H9 (cell line): Measurements from ENCODE around the gene PPP1R13B. TPM values are rescaled to one million over a fixed set of nuclear protein-coding genes. Genes with fewer than 3 reads are reported as not detected.
A peak's percentile ranks its signal among the peaks of the same experiment; 100 is the strongest.

Experiments used
- DNase-seq: peaks from one replicate; pipeline ENCODE4 v3.0.0-alpha.2; 2017
- H2AFZ ChIP-seq: one replicate; pipeline ENCODE4 v1.6.1; 2013; ENCODE audit warnings: mild to moderate bottlenecking, low read length, control low read depth, moderate library complexity
- H2AK5ac ChIP-seq: 2 replicates; pipeline ENCODE4 v1.6.1; 2013; ENCODE audit warnings: low read length, control low read depth, mixed read lengths; ENCODE audit not compliant: insufficient read length
- H2BK120ac ChIP-seq: one replicate; pipeline ENCODE4 v1.6.1; 2013; ENCODE audit warnings: low read depth, mild to moderate bottlenecking, low read length, control low read depth, inconsistent platforms; ENCODE audit not compliant: poor library complexity, severe bottlenecking
- H2BK12ac ChIP-seq: 2 replicates; pipeline ENCODE4 v1.6.1; 2013; ENCODE audit warnings: low read length, control low read depth, mixed read lengths, low read depth; ENCODE audit not compliant: insufficient read length
- H2BK15ac ChIP-seq: 2 replicates; pipeline ENCODE4 v1.6.1; 2013; ENCODE audit warnings: low read depth, low read length, control low read depth
- H2BK20ac ChIP-seq: one replicate; pipeline ENCODE4 v1.6.1; 2013; ENCODE audit warnings: low read depth, mild to moderate bottlenecking, low read length, control low read depth, inconsistent platforms; ENCODE audit not compliant: poor library complexity, severe bottlenecking
- H2BK5ac ChIP-seq: 2 replicates; pipeline ENCODE4 v1.6.1; 2013; ENCODE audit warnings: low read length, control low read depth, mixed read lengths; ENCODE audit not compliant: insufficient read length
- H3K14ac ChIP-seq: 2 replicates; pipeline ENCODE4 v1.6.1; 2013; ENCODE audit warnings: low read length, control low read depth; ENCODE audit not compliant: insufficient read depth
- H3K18ac ChIP-seq: 2 replicates; pipeline ENCODE4 v1.6.1; 2013; ENCODE audit warnings: low read depth, mild to moderate bottlenecking, mixed read lengths, low read length, control low read depth; ENCODE audit not compliant: insufficient read length
- H3K23ac ChIP-seq: 2 replicates; pipeline ENCODE4 v1.6.1; 2013; ENCODE audit warnings: low read length, control low read depth, mixed read lengths, low read depth; ENCODE audit not compliant: insufficient read length
- H3K23me2 ChIP-seq: 2 replicates; pipeline ENCODE4 v1.6.1; 2013; ENCODE audit warnings: low read depth, mild to moderate bottlenecking, mixed read lengths, low read length, control low read depth; ENCODE audit not compliant: insufficient read length, poor library complexity, severe bottlenecking
- H3K27ac ChIP-seq: 2 replicates; pipeline ENCODE4 v1.5.1; 2013; ENCODE audit warnings: low read length, control low read depth, mixed read lengths, low read depth; ENCODE audit not compliant: insufficient read length
- H3K27me3 ChIP-seq: 2 replicates; pipeline ENCODE4 v1.6.1; 2013; ENCODE audit warnings: low read length, control low read depth, inconsistent platforms; ENCODE audit not compliant: insufficient read depth
- H3K4ac ChIP-seq: 2 replicates; pipeline ENCODE4 v1.6.1; 2013; ENCODE audit warnings: low read depth, mild to moderate bottlenecking, control low read depth, inconsistent platforms, low read length, moderate library complexity
- H3K4me1 ChIP-seq: 2 replicates; pipeline ENCODE4 v1.6.1; 2013; ENCODE audit warnings: low read length, control low read depth, inconsistent platforms; ENCODE audit not compliant: insufficient read depth
- H3K4me2 ChIP-seq: 2 replicates; pipeline ENCODE4 v1.6.1; 2013; ENCODE audit warnings: low read length, control low read depth, mixed read lengths; ENCODE audit not compliant: insufficient read length, insufficient read depth
- H3K56ac ChIP-seq: 2 replicates; pipeline ENCODE4 v1.6.1; 2013; ENCODE audit warnings: low read depth, mild to moderate bottlenecking, mixed read lengths, low read length, control low read depth; ENCODE audit not compliant: insufficient read length
- H3K79me1 ChIP-seq: 2 replicates; pipeline ENCODE4 v1.6.1; 2013; ENCODE audit warnings: low read depth, mild to moderate bottlenecking, moderate library complexity, low read length, control low read depth, inconsistent platforms; ENCODE audit not compliant: insufficient read depth, poor library complexity, severe bottlenecking
- H3K79me2 ChIP-seq: 2 replicates; pipeline ENCODE4 v1.6.1; 2013; ENCODE audit warnings: low read length, control low read depth, inconsistent platforms; ENCODE audit not compliant: insufficient read depth
- H3K9ac ChIP-seq: 2 replicates; pipeline ENCODE4 v1.6.1; 2013; ENCODE audit warnings: low read length, control low read depth, mixed read lengths; ENCODE audit not compliant: insufficient read length; ENCODE audit errors: extremely low read depth
- H3K9me3 ChIP-seq: one replicate; pipeline ENCODE4 v1.6.1; 2013; ENCODE audit warnings: low read depth, low read length, inconsistent platforms; ENCODE audit not compliant: control insufficient read depth
- H3T11ph ChIP-seq: one replicate; pipeline ENCODE4 v1.6.1; 2013; ENCODE audit warnings: mild to moderate bottlenecking, low read length, control low read depth, inconsistent platforms
- H4K20me1 ChIP-seq: one replicate; pipeline ENCODE4 v1.6.1; 2013; ENCODE audit not compliant: control insufficient read depth, insufficient read length, insufficient read depth
- H4K5ac ChIP-seq: 2 replicates; pipeline ENCODE4 v1.6.1; 2013; ENCODE audit warnings: low read depth, mild to moderate bottlenecking, mixed read lengths, low read length, control low read depth; ENCODE audit not compliant: insufficient read length
- H4K8ac ChIP-seq: replicated peaks from 2 replicates; pipeline ENCODE4 v1.6.1; 2013; ENCODE audit warnings: low read length, control low read depth, mixed read lengths, low read depth; ENCODE audit not compliant: insufficient read length
- H4K91ac ChIP-seq: 2 replicates; pipeline ENCODE4 v1.6.1; 2013; ENCODE audit warnings: low read depth, mild to moderate bottlenecking, moderate library complexity, mixed read lengths, low read length, control low read depth; ENCODE audit not compliant: insufficient read length
- H3K27ac Mint-ChIP-seq, 3 experiments: 2 replicates in 2 of 3; 3 replicates in 1 of 3; pipeline ENCODE4 v1.8.0; 2020 to 2021; ENCODE audit warnings: mixed read lengths in 3 of 3, mild to moderate bottlenecking in 1 of 3, moderate library complexity in 1 of 3
- H3K27me3 Mint-ChIP-seq: 2 replicates; pipeline ENCODE4 v1.8.0; 2021; ENCODE audit warnings: low read depth, mild to moderate bottlenecking, moderate library complexity, mixed read lengths
- H3K36me3 Mint-ChIP-seq, 3 experiments: 2 replicates in 2 of 3; 3 replicates in 1 of 3; pipeline ENCODE4 v1.8.0; 2020 to 2021; ENCODE audit warnings: low read depth in 3 of 3, mixed read lengths in 3 of 3; ENCODE audit not compliant: insufficient read depth in 1 of 3
- H3K4me1 Mint-ChIP-seq, 2 experiments: 2 replicates each; pipeline ENCODE4 v1.8.0; 2020; ENCODE audit warnings: mixed read lengths in 2 of 2
- H3K4me3 Mint-ChIP-seq, 2 experiments: 2 replicates in 1 of 2; 3 replicates in 1 of 2; pipeline ENCODE4 v1.8.0; 2020 to 2021; ENCODE audit warnings: mild to moderate bottlenecking in 2 of 2, mixed read lengths in 2 of 2, moderate library complexity in 1 of 2
- H3K9me3 Mint-ChIP-seq, 2 experiments: 2 replicates in 1 of 2; 3 replicates in 1 of 2; pipeline ENCODE4 v1.8.0; 2020; ENCODE audit warnings: mild to moderate bottlenecking in 2 of 2, mixed read lengths in 2 of 2, moderate library complexity in 1 of 2
- CTCF ChIP-seq: fragments of 200-600 bp; sonication (generic); conservative IDR thresholded peaks from 3 replicates; pipeline ENCODE4 v1.8.0; 2021; ENCODE audit warnings: antibody characterized with exemption, mild to moderate bottlenecking
- WGBS: extraction: QIAGEN DNeasy Blood & Tissue Kit; methylation state at CpG from one replicate; pipeline ENCODE4 v1.1.7; 2013; ENCODE audit warnings: missing lambda C conversion rate, low lambda C conversion rate, mixed read lengths; ENCODE audit not compliant: insufficient read length; ENCODE audit errors: extremely low coverage; 5-methylcytosine and 5-hydroxymethylcytosine counted together
- total RNA-seq: library from RNA; stranded (reverse); gene quantifications from 2 replicates; pipeline ENCODE4 v1.2.1, GENCODE V29; 2021

PPP1R13B gene
- total RNA-seq, 1 experiment from 2014 or later, result 6.0 TPM

- Histone ChIP-seq H3K9ac (no peak overlapping the region), H4K8ac (no peak overlapping the region), H2BK20ac (no peak overlapping the region), H4K20me1 (peaks cover 3% of the 10 kb centered on the region), H2BK5ac (no peak overlapping the region), H3K14ac (no peak overlapping the region), H3K23me2 (no peaks in the 10 kb centered on the region), H2BK120ac (no peak overlapping the region), H3K79me1 (no peaks in the 10 kb centered on the region), H2AFZ (no peak overlapping the region), H3K27me3 (no peaks in the 10 kb centered on the region), H3K23ac (no peak overlapping the region), H3K4me1 (no peaks in the 10 kb centered on the region), H3K27ac (no peak overlapping the region), H3K56ac (no peak overlapping the region), H3K9me3 (no peaks in the 10 kb centered on the region), H2AK5ac (no peak overlapping the region), H4K91ac (no peak overlapping the region), H2BK12ac (no peak overlapping the region), H3T11ph (no peak overlapping the region), H3K4ac (no peak overlapping the region), H3K79me2 (no peaks in the 10 kb centered on the region), H4K5ac (no peak overlapping the region), H3K18ac (no peak overlapping the region), H2BK15ac (no peak overlapping the region), H3K4me2 (no peak overlapping the region)
- H3K4me1 Mint-ChIP-seq, result peaks cover 10 to 13% of the 10 kb centered on the region in 2 experiments; a peak in 3 of 4 replicates
- H3K36me3 Mint-ChIP-seq, result peaks cover 2 to 37% (median 24%) of the 10 kb centered on the region in 3 experiments; a peak in 6 of 7 replicates
- H3K27ac Mint-ChIP-seq, result peak overlapping the region in 1 of 3 experiments; percentile 60; a peak in 2 of 7 replicates
- DNase-seq, result no peak
- no CpG with 5 or more reads among the region's 13 CpGs for WGBS
- no peak overlapping the region for H3K4me3 Mint-ChIP-seq
- H3K27me3 Mint-ChIP-seq, result peaks cover 1% of the 10 kb centered on the region; the same call in 1 of the 2 replicates
- TF ChIP-seq CTCF, result no peak
- no peaks in the 10 kb centered on the region for H3K9me3 Mint-ChIP-seq
Observed at GRCh38 chr14:103696070-103696402, 151.3 kb downstream of the PPP1R13B start.
